Activated gamma-delta T cell treated with anti-CD3 and anti-CD28 coated beads, Interleukin-2, amount 50 U/mL, for 16 hours (primary cell): ENCODE results near the gene CLCF1.
A peak's percentile ranks its signal among the peaks of the same experiment; 100 is the strongest.
"Not testable (repeated sequence)": the region's sequence is repeated elsewhere in the genome, so short reads cannot be mapped to it uniquely, and the experiment has no call there.

ENCODE experiments used
- DNase-seq: peaks from one replicate; pipeline ENCODE4 v3.0.0-alpha.2; 2020; ENCODE audit warnings: low read depth

Gene CLCF1

DNA sequence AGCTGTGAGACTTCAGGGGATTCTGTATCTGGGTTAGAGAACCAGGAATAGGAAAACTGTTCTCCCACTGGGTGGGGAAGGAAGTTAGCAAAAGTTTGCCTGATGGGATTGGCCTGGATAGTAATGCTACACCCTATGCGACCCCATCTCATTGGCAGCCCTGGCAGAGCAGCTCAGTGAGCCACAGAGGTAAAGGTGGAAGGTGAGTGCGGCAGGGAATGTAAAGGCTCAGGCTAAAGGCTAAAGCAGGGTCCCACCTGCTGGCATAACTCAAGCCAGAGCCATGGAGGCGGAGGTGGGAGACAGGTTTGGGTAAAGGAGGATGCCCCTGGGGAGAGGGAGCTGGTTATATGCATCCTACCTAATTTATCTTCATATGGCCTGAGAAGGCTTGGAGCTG is 51.3 kb downstream of the CLCF1 start:
- DNase-seq: no peak

DNA sequence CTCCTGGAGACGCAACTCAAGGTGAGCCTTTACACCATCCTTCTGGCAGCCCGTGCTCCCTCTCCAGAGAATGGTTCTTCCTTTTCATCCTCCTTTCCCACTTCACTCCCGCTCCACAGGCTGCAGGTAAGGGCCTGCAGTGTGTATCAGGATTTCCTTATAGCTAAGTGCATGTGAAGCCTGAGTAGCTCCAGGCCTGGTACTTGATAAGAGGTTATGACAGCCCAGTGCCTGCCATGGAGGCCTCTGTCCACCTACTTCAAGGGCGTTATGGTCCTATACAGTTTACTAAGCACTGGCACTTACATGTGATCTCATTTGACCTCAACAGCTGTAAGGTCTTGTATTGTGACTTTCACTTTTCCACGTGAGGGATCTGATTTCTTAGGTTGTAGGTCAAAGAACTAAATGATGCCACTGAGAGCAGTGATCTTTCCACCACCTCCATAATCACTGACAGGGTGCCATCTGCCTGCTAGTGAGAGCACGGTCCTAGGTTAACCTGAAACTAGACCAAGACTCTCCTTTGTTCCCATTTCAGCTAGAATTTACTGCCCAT is 52.0 kb downstream of the CLCF1 start:
- no peak for DNase-seq

GRCh38 chr11:67320691-67321090 is 52.7 kb downstream of the CLCF1 start:
- DNase-seq: no peak

DNA sequence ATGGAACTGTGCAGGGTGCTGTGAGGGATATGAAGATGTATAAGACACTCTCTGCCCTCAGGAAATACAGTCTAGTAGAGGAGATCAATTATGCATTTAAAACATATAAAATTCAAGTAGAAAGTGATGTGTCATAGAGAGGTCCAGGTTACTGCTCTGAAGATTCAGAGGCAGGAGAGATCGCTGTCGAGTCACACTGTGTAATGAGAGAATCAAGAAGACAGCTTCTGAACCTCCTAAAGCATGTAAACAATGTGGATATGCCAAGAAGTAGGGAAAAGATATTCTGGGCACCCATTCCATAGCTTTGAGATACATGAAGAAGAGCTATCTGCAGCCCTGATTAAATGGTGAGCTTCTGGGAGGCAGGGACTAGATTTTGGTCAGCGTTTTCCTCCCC is 53.4 kb downstream of the CLCF1 start:
- DNase-seq: no peak

DNA sequence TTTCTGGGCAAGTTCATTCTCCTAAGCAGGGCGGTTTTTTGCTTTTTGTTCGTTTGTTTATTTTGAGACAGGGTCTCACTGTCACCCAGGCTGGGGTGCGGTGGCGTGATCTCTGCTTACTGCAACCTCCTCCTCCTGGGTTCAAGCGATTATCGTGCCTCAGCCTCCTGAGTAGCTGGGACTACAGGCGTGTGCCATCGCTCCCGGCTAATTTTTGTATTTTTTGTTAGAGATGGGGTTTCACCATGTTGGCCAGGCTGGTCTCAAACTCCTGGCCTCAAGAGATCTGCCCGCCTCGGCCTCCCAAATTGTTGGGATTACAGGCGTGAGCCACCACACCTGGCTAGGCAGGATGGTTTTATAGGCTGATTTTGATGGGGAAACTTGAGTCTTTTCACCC is 54.5 kb downstream of the CLCF1 start:
- not testable (repeated sequence) for DNase-seq

DNA sequence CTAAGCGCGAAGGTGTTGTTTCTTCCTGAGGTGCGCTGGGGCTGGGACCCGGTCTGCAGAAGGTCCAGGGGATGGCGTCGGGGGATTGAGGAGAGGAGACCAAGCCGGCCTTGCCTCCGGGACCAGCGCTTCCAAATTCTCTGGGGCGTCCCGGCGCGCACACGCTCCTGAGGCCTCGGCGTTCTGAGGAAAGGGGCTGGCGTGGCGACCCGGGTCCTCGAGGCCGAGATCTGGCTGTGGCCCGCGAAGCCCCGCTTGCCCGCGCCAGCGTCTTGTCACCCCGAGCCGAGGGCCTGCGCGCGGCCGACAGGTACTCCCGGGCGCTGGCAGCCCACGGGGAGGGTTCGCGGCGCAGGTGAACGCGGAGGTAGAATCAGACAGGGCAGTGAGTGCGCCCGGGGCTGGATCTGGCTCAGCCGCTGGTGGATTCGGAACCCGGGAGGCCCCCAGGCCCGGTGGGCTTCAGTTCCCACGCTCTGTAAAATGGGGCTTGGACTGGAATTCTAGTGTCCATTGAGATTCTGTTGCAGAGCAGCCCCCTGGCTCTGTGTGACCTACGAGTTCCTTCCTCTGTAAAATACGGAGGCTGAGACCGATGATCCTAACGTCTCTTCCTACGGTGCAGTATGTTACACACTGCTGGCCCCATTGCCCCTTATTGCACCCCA is 55.4 kb downstream of the CLCF1 start:
- no peak for DNase-seq

GRCh38 chr11:67317205-67317887 is 56.1 kb downstream of the CLCF1 start:
- peak; percentile 98 for DNase-seq

GRCh38 chr11:67316882-67317204 is 56.6 kb downstream of the CLCF1 start:
- no peak for DNase-seq

- DNase-seq: no peak
Observed at GRCh38 chr11:67315325-67315909, 58.0 kb downstream of the CLCF1 start.

- no peak for DNase-seq
Observed at GRCh38 chr11:67314218-67314617, 59.2 kb downstream of the CLCF1 start.
